HCT116 (cell line): ENCODE data around the gene BNC1. TPM values are rescaled to one million over a fixed set of nuclear protein-coding genes. Genes with fewer than 3 reads are reported as not detected.

ENCODE experiments used
- ATAC-seq: fragments of 200-7000 bp; cut with Tn5 transposase; 2 replicates; pipeline ENCODE4 v1.9.1; 2020; ENCODE audit warnings: mild to moderate bottlenecking, moderate library complexity
- BruUV-seq: library from RNA; stranded (reverse); fragments of 400-500 nt; replicated peaks from 2 replicates; lab custom pipeline; 2021; lab: Mats Ljungman, UMichigan
- CTCF ChIA-PET: fragments of 300-600 bp; sonication (Branson Sonifier 250); formaldehyde crosslinking; loops from one replicate; lab custom pipeline; 2021; ENCODE audit warnings: antibody characterized with exemption; lab: Charles Lee
- POLR2A ChIA-PET: fragments of 300-600, 350-600 bp; sonication (Branson Sonifier 250); formaldehyde crosslinking; loops from one replicate; lab custom pipeline; 2021; ENCODE audit warnings: antibody characterized with exemption; lab: Charles Lee
- RAD21 ChIA-PET, 2 experiments: fragments of 300-600 bp; sonication (Branson Sonifier 250); formaldehyde crosslinking; loops; one replicate each; lab custom pipeline; 2023; ENCODE audit warnings: low total read pairs in 2 of 2; ENCODE audit not compliant: uncharacterized antibody in 2 of 2, unreplicated experiment in 2 of 2, low non-redundant PET in 1 of 2; lab: Charles Lee
- DNase-seq: peaks from one replicate; pipeline ENCODE4 v3.0.0-alpha.2; 2010; ENCODE audit warnings: low read depth, low spot score
- H2AFZ ChIP-seq: fragments of 200-600 bp; shearing (Covaris generic), sonication (generic); 2 replicates; pipeline ENCODE4 v1.6.1; 2017; ENCODE audit warnings: low read depth, mixed run types, mixed read lengths, antibody characterized with exemption, low read length; ENCODE audit not compliant: poor library complexity, severe bottlenecking
- H3K27ac ChIP-seq: 2 replicates; pipeline ENCODE4 v1.5.1; 2012; ENCODE audit warnings: low read depth, low read length
- H3K27me3 ChIP-seq: fragments of 200-600 bp; sonication (generic); 2 replicates; pipeline ENCODE4 v1.6.1; 2016; ENCODE audit warnings: mixed run types, low read length, mixed read lengths; ENCODE audit not compliant: insufficient read depth
- H3K36me3 ChIP-seq, 2 experiments: fragments of 200-500 bp in 1 of 2; fragments of 200-600 bp in 1 of 2; sonication (Bioruptor generic) in 1 of 2; sonication (generic) in 1 of 2; 2 replicates each; pipeline versions ENCODE4 v1.5.1 to v1.6.1; 2014 to 2016; ENCODE audit warnings: low read length in 2 of 2, inconsistent platforms in 1 of 2, mixed read lengths in 1 of 2, mixed run types in 1 of 2; ENCODE audit not compliant: insufficient read depth in 2 of 2, control insufficient read depth in 1 of 2
- H3K4me1 ChIP-seq, 2 experiments: fragments of 200-600 bp in 1 of 2; sonication (generic) in 1 of 2; 2 replicates each; pipeline versions ENCODE4 v1.5.1 to v1.6.1; 2012 to 2017; ENCODE audit warnings: low read length in 2 of 2, inconsistent platforms in 1 of 2, mild to moderate bottlenecking in 1 of 2, mixed read lengths in 1 of 2, mixed run types in 1 of 2, moderate library complexity in 1 of 2; ENCODE audit not compliant: insufficient read depth in 2 of 2, control insufficient read depth in 1 of 2
- H3K4me2 ChIP-seq: fragments of 200-600 bp; sonication (generic); 2 replicates; pipeline ENCODE4 v1.6.1; 2017; ENCODE audit warnings: mixed run types, low read length, mixed read lengths
- H3K4me3 ChIP-seq, 2 experiments: fragments of 200-600 bp in 1 of 2; sonication (generic) in 1 of 2; replicated peaks in 1 of 2; 2 replicates each; pipeline ENCODE4 v1.5.1; 2011 to 2016; ENCODE audit warnings: low read length in 2 of 2, control low read depth in 1 of 2, low read depth in 1 of 2, mild to moderate bottlenecking in 1 of 2, mixed read lengths in 1 of 2, mixed run types in 1 of 2
- H3K79me2 ChIP-seq: fragments of 200-600 bp; sonication (generic); 2 replicates; pipeline ENCODE4 v1.6.1; 2017; ENCODE audit warnings: mild to moderate bottlenecking, mixed run types, low read length, moderate library complexity, mixed read lengths; ENCODE audit not compliant: insufficient read depth
- H3K9ac ChIP-seq: fragments of 200-600 bp; sonication (generic); 2 replicates; pipeline ENCODE4 v1.6.1; 2016; ENCODE audit warnings: low read length, mixed read lengths
- H3K9me2 ChIP-seq: fragments of 200-600 bp; sonication (generic), shearing (Covaris generic); 2 replicates; pipeline ENCODE4 v1.6.1; 2017; ENCODE audit warnings: mixed run types, mild to moderate bottlenecking, moderate library complexity; ENCODE audit not compliant: insufficient read depth
- H3K9me3 ChIP-seq, 2 experiments: fragments of 200-500 bp in 1 of 2; fragments of 200-600 bp in 1 of 2; sonication (Bioruptor generic) in 1 of 2; sonication (generic) in 1 of 2; 2 replicates each; pipeline ENCODE4 v1.6.1; 2014 to 2017; ENCODE audit warnings: low read length in 2 of 2, mixed read lengths in 2 of 2, inconsistent platforms in 1 of 2, low read depth in 1 of 2, mild to moderate bottlenecking in 1 of 2, mixed run types in 1 of 2, moderate library complexity in 1 of 2; ENCODE audit not compliant: control insufficient read depth in 1 of 2, insufficient read depth in 1 of 2
- H4K20me1 ChIP-seq: fragments of 200-600 bp; sonication (generic), shearing (Covaris generic); 2 replicates; pipeline ENCODE4 v1.6.1; 2017; ENCODE audit warnings: mixed run types, mild to moderate bottlenecking, moderate library complexity; ENCODE audit not compliant: insufficient read depth
- ELF1 ChIP-seq: IDR thresholded peaks from 2 replicates; pipeline ENCODE4 v1.6.1; 2012; ENCODE audit warnings: low read depth, borderline replicate concordance
- EZH2phosphoT487 ChIP-seq: fragments of 200-600 bp; IDR thresholded peaks from 2 replicates; pipeline ENCODE4 v1.6.1; 2018; ENCODE audit warnings: antibody characterized with exemption, borderline replicate concordance
- POLR2AphosphoS5 ChIP-seq: IDR thresholded peaks from 2 replicates; pipeline ENCODE4 v1.6.1; 2011; ENCODE audit warnings: mild to moderate bottlenecking, low read depth, low read length, moderate library complexity
- RAD21 ChIP-seq: IDR thresholded peaks from 2 replicates; pipeline ENCODE4 v1.6.1; 2012; ENCODE audit warnings: low read depth, mild to moderate bottlenecking
- SIN3A ChIP-seq: IDR thresholded peaks from 2 replicates; pipeline ENCODE4 v1.6.1; 2012; ENCODE audit warnings: low read depth
- SP1 ChIP-seq: IDR thresholded peaks from 2 replicates; pipeline ENCODE4 v1.6.1; 2012; ENCODE audit warnings: low read depth
- TCF7L2 ChIP-seq: IDR thresholded peaks from 2 replicates; pipeline ENCODE4 v1.7.0; 2011; ENCODE audit warnings: borderline replicate concordance, inconsistent platforms; ENCODE audit not compliant: insufficient read depth, insufficient read length; ENCODE audit errors: extremely low read depth
- intact Hi-C: fragments of 100-400 bp; cut with micrococcal nuclease; formaldehyde crosslinking; loops from 2 replicates; pipeline ENCODE4 v1.10.0; 2022
- total RNA-seq: library from RNA; stranded (reverse); gene quantifications from one replicate; pipeline ENCODE4 v1.2.1, GENCODE V29; 2021; ENCODE audit not compliant: unreplicated experiment
- TF ChIP-seq, protein P1 (sequence below): IDR thresholded peaks from 2 replicates; pipeline ENCODE4 v1.6.1; 2011; ENCODE audit warnings: mild to moderate bottlenecking, low read length, moderate library complexity; ENCODE audit not compliant: insufficient replicate concordance; ENCODE audit errors: extremely low read depth
- TF ChIP-seq, protein P2 (sequence below), 3 experiments: fragments of 200-600 bp in 1 of 3; sonication (generic) in 1 of 3; IDR thresholded peaks in 2 of 3; conservative IDR thresholded peaks in 1 of 3; 2 replicates each; pipeline ENCODE4 v1.5.1; 2012 to 2017; ENCODE audit warnings: low read depth in 2 of 3, low read length in 2 of 3, antibody characterized with exemption in 1 of 3, borderline replicate concordance in 1 of 3, control low read depth in 1 of 3, mild to moderate bottlenecking in 1 of 3, mixed read lengths in 1 of 3, mixed run types in 1 of 3, moderate library complexity in 1 of 3; ENCODE audit not compliant: insufficient read depth in 1 of 3
- TF ChIP-seq, protein P3 (sequence below): IDR thresholded peaks from 2 replicates; pipeline ENCODE4 v1.6.1; 2012
- TF ChIP-seq, protein P4 (sequence below): IDR thresholded peaks from 2 replicates; pipeline ENCODE4 v1.6.1; 2012
- TF ChIP-seq, protein P5 (sequence below): IDR thresholded peaks from 2 replicates; pipeline ENCODE4 v1.6.1; 2012; ENCODE audit warnings: low read depth

The BNC1 gene
- total RNA-seq, 1 experiment from 2014 or later, result not detected

DNA sequence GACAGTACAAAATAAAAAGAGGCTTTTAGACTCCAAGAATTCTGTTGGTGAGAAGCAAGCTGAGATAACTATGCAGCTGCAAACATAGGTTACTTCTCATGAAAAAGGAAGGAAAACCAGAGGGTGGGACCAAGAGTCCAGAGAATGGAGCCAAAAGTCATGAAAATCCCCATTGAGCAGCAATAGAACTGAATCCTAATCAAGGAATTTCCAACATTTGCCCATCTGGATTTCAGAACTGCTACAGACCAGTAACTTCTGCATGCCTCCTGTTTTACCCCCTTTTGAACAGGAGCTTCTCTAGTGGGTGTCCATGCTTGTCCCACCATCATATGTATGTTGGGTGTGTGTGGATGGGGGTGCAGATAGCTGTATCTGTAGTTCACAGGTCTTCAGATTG is 33.6 kb upstream of the BNC1 start:
- intact Hi-C loops, result no loop called here
- no peaks in the 10 kb centered on the region for H3K79me2 ChIP-seq
- H3K4me2 ChIP-seq, result no peak overlapping the region
- H3K9ac ChIP-seq, result no peak overlapping the region
- no peaks in the 10 kb centered on the region for H3K9me2 ChIP-seq
- no peak overlapping the region for H3K27ac ChIP-seq
- no peak overlapping the region for H3K4me3 ChIP-seq
- RAD21 ChIA-PET, result no interaction called here
- H3K36me3 ChIP-seq, result no peaks in the 10 kb centered on the region
- no peaks in the 10 kb centered on the region for H3K4me1 ChIP-seq
- POLR2A ChIA-PET, result no interaction called here
- no peaks in the 10 kb centered on the region for H3K27me3 ChIP-seq
- ATAC-seq, result no peak
- no peak for DNase-seq
- no TSS peak for BruUV-seq
- TF ChIP-seq, protein P1, sequence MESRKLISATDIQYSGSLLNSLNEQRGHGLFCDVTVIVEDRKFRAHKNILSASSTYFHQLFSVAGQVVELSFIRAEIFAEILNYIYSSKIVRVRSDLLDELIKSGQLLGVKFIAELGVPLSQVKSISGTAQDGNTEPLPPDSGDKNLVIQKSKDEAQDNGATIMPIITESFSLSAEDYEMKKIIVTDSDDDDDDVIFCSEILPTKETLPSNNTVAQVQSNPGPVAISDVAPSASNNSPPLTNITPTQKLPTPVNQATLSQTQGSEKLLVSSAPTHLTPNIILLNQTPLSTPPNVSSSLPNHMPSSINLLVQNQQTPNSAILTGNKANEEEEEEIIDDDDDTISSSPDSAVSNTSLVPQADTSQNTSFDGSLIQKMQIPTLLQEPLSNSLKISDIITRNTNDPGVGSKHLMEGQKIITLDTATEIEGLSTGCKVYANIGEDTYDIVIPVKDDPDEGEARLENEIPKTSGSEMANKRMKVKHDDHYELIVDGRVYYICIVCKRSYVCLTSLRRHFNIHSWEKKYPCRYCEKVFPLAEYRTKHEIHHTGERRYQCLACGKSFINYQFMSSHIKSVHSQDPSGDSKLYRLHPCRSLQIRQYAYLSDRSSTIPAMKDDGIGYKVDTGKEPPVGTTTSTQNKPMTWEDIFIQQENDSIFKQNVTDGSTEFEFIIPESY, result no peak
- TF ChIP-seq, protein P2, sequence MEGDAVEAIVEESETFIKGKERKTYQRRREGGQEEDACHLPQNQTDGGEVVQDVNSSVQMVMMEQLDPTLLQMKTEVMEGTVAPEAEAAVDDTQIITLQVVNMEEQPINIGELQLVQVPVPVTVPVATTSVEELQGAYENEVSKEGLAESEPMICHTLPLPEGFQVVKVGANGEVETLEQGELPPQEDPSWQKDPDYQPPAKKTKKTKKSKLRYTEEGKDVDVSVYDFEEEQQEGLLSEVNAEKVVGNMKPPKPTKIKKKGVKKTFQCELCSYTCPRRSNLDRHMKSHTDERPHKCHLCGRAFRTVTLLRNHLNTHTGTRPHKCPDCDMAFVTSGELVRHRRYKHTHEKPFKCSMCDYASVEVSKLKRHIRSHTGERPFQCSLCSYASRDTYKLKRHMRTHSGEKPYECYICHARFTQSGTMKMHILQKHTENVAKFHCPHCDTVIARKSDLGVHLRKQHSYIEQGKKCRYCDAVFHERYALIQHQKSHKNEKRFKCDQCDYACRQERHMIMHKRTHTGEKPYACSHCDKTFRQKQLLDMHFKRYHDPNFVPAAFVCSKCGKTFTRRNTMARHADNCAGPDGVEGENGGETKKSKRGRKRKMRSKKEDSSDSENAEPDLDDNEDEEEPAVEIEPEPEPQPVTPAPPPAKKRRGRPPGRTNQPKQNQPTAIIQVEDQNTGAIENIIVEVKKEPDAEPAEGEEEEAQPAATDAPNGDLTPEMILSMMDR (IDR thresholded peaks at IDR 0.05 in 2 of 3, conservative IDR thresholded peaks at IDR 0.05 in 1 of 3; ENCODE audit: borderline replicate concordance in 1 of 3, insufficient read depth in 1 of 3, low read depth in 2 of 3, low read length in 2 of 3), result no peak
- TF ChIP-seq SIN3A, result no peak
- no peak for TF ChIP-seq EZH2phosphoT487
- TF ChIP-seq RAD21, result no peak
- TF ChIP-seq, protein P3, sequence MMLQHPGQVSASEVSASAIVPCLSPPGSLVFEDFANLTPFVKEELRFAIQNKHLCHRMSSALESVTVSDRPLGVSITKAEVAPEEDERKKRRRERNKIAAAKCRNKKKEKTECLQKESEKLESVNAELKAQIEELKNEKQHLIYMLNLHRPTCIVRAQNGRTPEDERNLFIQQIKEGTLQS, result no peak
- TF ChIP-seq, protein P4, sequence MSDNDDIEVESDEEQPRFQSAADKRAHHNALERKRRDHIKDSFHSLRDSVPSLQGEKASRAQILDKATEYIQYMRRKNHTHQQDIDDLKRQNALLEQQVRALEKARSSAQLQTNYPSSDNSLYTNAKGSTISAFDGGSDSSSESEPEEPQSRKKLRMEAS, result no peak
- no peak for TF ChIP-seq TCF7L2
- TF ChIP-seq SP1, result no peak
- no peak for TF ChIP-seq ELF1
- TF ChIP-seq, protein P5, sequence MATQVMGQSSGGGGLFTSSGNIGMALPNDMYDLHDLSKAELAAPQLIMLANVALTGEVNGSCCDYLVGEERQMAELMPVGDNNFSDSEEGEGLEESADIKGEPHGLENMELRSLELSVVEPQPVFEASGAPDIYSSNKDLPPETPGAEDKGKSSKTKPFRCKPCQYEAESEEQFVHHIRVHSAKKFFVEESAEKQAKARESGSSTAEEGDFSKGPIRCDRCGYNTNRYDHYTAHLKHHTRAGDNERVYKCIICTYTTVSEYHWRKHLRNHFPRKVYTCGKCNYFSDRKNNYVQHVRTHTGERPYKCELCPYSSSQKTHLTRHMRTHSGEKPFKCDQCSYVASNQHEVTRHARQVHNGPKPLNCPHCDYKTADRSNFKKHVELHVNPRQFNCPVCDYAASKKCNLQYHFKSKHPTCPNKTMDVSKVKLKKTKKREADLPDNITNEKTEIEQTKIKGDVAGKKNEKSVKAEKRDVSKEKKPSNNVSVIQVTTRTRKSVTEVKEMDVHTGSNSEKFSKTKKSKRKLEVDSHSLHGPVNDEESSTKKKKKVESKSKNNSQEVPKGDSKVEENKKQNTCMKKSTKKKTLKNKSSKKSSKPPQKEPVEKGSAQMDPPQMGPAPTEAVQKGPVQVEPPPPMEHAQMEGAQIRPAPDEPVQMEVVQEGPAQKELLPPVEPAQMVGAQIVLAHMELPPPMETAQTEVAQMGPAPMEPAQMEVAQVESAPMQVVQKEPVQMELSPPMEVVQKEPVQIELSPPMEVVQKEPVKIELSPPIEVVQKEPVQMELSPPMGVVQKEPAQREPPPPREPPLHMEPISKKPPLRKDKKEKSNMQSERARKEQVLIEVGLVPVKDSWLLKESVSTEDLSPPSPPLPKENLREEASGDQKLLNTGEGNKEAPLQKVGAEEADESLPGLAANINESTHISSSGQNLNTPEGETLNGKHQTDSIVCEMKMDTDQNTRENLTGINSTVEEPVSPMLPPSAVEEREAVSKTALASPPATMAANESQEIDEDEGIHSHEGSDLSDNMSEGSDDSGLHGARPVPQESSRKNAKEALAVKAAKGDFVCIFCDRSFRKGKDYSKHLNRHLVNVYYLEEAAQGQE, result no peak
- no peak for TF ChIP-seq POLR2AphosphoS5
- TF ChIP-seq, all 23 proteins: peak for 0
- Histone ChIP-seq H3K9me3 (no peaks in the 10 kb centered on the region), H4K20me1 (no peaks in the 10 kb centered on the region), H2AFZ (no peak overlapping the region)
- CTCF ChIA-PET, result no interaction called here
